SK-N-SH treated with all-trans-retinoic acid at 6 μM for 48 hours (cell line): ENCODE results near the gene CBLB.

ENCODE experiments used
- ATAC-seq: fragments of 200-7000 bp; cut with Tn5 transposase; 3 replicates; pipeline ENCODE4 v1.9.1; 2020; ENCODE audit warnings: mild to moderate bottlenecking, moderate library complexity
- ARNTL ChIP-seq: fragments of 450-650 bp; formaldehyde crosslinking; IDR thresholded peaks from 2 replicates; pipeline ENCODE4 v1.5.0; 2020; ENCODE audit warnings: low read depth, mild to moderate bottlenecking, moderate library complexity, borderline replicate concordance
- BACH2 ChIP-seq: fragments of 250-450 bp; sonication (Bioruptor Pico); IDR thresholded peaks from 2 replicates; pipeline ENCODE4 v1.9.0; 2021; ENCODE audit warnings: mild to moderate bottlenecking, borderline replicate concordance
- CREB5 ChIP-seq: fragments of 250-450 bp; sonication (Bioruptor Pico); IDR thresholded peaks from 2 replicates; pipeline ENCODE4 v1.5.1; 2020; ENCODE audit warnings: low read depth, mild to moderate bottlenecking, moderate library complexity
- CSDC2 ChIP-seq: fragments of 250-450 bp; sonication (Bioruptor Pico); IDR thresholded peaks from 2 replicates; pipeline ENCODE4 v1.5.0; 2020; ENCODE audit warnings: mild to moderate bottlenecking, moderate library complexity
- CSRNP3 ChIP-seq: fragments of 250-450 bp; sonication (Bioruptor Pico); IDR thresholded peaks from 2 replicates; pipeline ENCODE4 v1.5.1; 2021; ENCODE audit warnings: mild to moderate bottlenecking, moderate library complexity
- ESRRG ChIP-seq: fragments of 250-450 bp; sonication (Bioruptor Pico); IDR thresholded peaks from 2 replicates; pipeline ENCODE4 v1.6.1; 2021; ENCODE audit warnings: mild to moderate bottlenecking
- GLIS3 ChIP-seq: fragments of 250-450 bp; sonication (Bioruptor Pico); IDR thresholded peaks from 2 replicates; pipeline ENCODE4 v1.5.0; 2020; ENCODE audit warnings: mild to moderate bottlenecking, moderate library complexity
- ISL1 ChIP-seq: fragments of 250-450 bp; sonication (Bioruptor Pico); IDR thresholded peaks from 2 replicates; pipeline ENCODE4 v2.1.2; 2022; ENCODE audit warnings: mild to moderate bottlenecking, moderate library complexity
- OSR1 ChIP-seq: fragments of 250-450 bp; sonication (Bioruptor Pico); IDR thresholded peaks from 2 replicates; pipeline ENCODE4 v1.8.0; 2022; ENCODE audit warnings: moderate library complexity, mild to moderate bottlenecking, inconsistent platforms
- PATZ1 ChIP-seq: fragments of 250-450 bp; sonication (Bioruptor Pico); IDR thresholded peaks from 2 replicates; pipeline ENCODE4 v1.8.0; 2020; ENCODE audit warnings: mild to moderate bottlenecking, moderate library complexity, borderline replicate concordance
- PPARA ChIP-seq: fragments of 250-450 bp; sonication (Bioruptor Pico); IDR thresholded peaks from 2 replicates; pipeline ENCODE4 v1.5.0; 2020; ENCODE audit warnings: mild to moderate bottlenecking, borderline replicate concordance
- RARB ChIP-seq: fragments of 250-450 bp; sonication (Bioruptor Pico); IDR thresholded peaks from 2 replicates; pipeline ENCODE4 v1.8.0; 2021; ENCODE audit warnings: mild to moderate bottlenecking, moderate library complexity
- SNAI2 ChIP-seq: fragments of 250-450 bp; sonication (Bioruptor Pico); IDR thresholded peaks from 2 replicates; pipeline ENCODE4 v1.5.0; 2020; ENCODE audit warnings: mild to moderate bottlenecking, moderate library complexity
- TCF4 ChIP-seq: fragments of 250-450 bp; sonication (Bioruptor Pico); IDR thresholded peaks from 2 replicates; pipeline ENCODE4 v1.8.0; 2021; ENCODE audit warnings: mild to moderate bottlenecking, moderate library complexity, borderline replicate concordance
- TSHZ2 ChIP-seq: fragments of 250-450 bp; sonication (Bioruptor Pico); IDR thresholded peaks from 2 replicates; pipeline ENCODE4 v1.5.0; 2020; ENCODE audit warnings: mild to moderate bottlenecking, moderate library complexity
- ZC3H10 ChIP-seq: fragments of 250-450 bp; sonication (Bioruptor Pico); IDR thresholded peaks from 2 replicates; pipeline ENCODE4 v1.5.1; 2021; ENCODE audit warnings: mild to moderate bottlenecking, moderate library complexity
- ZFP3 ChIP-seq: fragments of 250-450 bp; sonication (Bioruptor Pico); IDR thresholded peaks from 2 replicates; pipeline ENCODE4 v1.5.0; 2020; ENCODE audit warnings: mild to moderate bottlenecking, moderate library complexity
- ZFP30 ChIP-seq: fragments of 450-650 bp; formaldehyde crosslinking; IDR thresholded peaks from 2 replicates; pipeline ENCODE4 v1.5.0; 2022; ENCODE audit warnings: mild to moderate bottlenecking, moderate library complexity
- ZNF565 ChIP-seq: fragments of 450-650 bp; formaldehyde crosslinking; conservative IDR thresholded peaks from 2 replicates; pipeline ENCODE4 v1.5.0; 2020; ENCODE audit warnings: low read depth, mild to moderate bottlenecking, moderate library complexity
- ZNF70 ChIP-seq: fragments of 450-650 bp; formaldehyde crosslinking; IDR thresholded peaks from 2 replicates; pipeline ENCODE4 v1.5.0; 2020; ENCODE audit warnings: mild to moderate bottlenecking, moderate library complexity
- ZNF8 ChIP-seq: fragments of 450-650 bp; formaldehyde crosslinking; IDR thresholded peaks from 2 replicates; pipeline ENCODE4 v1.5.0; 2020; ENCODE audit warnings: mild to moderate bottlenecking, moderate library complexity

The CBLB gene

DNA sequence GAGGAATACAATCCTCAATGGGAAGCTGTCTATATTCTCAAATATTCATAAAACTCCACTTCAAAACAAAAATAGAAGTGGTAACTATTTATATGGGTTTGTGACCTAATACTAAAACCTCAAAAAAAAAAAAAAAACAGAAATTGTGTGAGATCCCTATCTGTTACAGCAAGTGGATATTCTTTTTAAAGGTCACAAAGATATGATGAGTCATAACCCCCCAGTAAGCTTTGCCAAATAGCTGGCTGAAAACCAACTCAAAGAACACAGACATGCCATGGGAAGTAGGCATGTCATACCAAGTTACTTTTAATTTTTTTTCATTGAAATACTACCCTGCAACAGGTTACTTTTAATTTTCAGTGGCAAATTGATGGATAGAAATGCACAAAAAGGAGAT lies 62.5 kb downstream of the CBLB start:
- peak; percentile 72 for ATAC-seq
- no peak for TF ChIP-seq RARB (CRISPR knock-in tag)
- TF ChIP-seq ISL1 = peak; percentile 60

DNA sequence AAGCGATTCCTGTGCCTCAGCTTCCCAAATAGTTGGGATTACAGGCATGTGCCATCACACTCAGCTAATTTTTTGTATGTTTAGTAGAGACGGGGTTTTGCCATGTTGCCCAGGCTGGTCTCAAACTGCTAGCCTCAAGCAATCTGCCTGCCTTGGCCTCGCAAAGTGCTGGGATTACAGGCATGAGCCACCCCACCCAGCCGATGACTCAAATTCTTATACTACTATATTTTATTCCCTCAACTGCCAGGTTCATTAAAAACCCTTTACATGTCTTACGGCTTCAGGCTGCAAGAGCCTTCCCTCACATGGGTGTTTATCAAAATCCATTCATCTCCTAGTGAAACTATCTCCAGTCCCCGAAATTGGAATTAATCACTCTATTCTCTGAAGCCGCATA lies 63.4 kb downstream of the CBLB start:
- ATAC-seq = no peak
- TF ChIP-seq CSRNP3 (no peak), PATZ1 (CRISPR knock-in tag) (no peak), PPARA (no peak), ZFP30 (no peak), BACH2 (CRISPR knock-in tag) (no peak), ARNTL (CRISPR knock-in tag) (no peak), GLIS3 (CRISPR knock-in tag) (no peak), TCF4 (CRISPR knock-in tag) (no peak), ISL1 (no peak), CSDC2 (CRISPR knock-in tag) (no peak), CREB5 (CRISPR knock-in tag) (no peak), OSR1 (CRISPR knock-in tag) (no peak), ZNF565 (no peak), SNAI2 (no peak), ZFP3 (CRISPR knock-in tag) (no peak), ESRRG (CRISPR knock-in tag) (no peak)

DNA sequence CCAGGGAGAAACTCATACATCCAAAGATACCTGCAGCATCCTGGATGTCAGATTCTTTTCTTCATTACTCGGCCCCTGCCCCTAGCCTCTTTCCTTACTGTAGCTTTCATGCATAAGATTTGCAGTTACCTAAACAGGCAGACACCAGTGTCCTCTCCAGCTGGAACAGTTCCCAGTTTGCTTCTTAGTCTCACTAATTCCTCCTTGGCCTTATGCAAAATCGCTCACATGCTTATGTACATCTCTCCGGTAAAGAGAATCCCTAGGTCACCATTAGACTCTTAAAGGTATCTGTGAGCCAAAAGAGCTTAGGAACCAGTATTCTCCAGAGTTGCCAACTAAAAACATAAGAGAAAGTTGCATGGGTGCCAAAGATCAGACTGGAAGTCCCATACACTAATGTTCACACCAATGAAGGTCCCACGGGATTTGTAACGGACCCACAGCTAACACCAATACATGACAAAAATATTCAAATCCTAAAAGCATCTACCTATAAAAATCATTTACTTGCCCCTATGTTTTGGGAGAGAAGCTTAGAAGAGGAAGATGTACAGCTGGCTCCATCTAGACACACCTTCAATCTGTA lies 66.6 kb downstream of the CBLB start:
- no peak for ATAC-seq
- TF ChIP-seq GLIS3 (CRISPR knock-in tag) (no peak), ZFP3 (CRISPR knock-in tag) (no peak), ZNF565 (no peak), ZC3H10 (CRISPR knock-in tag) (no peak), TCF4 (CRISPR knock-in tag) (no peak), PPARA (no peak), ARNTL (CRISPR knock-in tag) (no peak), PATZ1 (CRISPR knock-in tag) (no peak), RARB (CRISPR knock-in tag) (no peak), CSRNP3 (no peak), TSHZ2 (no peak), ZNF8 (CRISPR knock-in tag) (no peak), CREB5 (CRISPR knock-in tag) (no peak), ZNF70 (CRISPR knock-in tag) (no peak), ZFP30 (no peak)
